ENCODE results near the gene EML4.

EML4 gene

DNA sequence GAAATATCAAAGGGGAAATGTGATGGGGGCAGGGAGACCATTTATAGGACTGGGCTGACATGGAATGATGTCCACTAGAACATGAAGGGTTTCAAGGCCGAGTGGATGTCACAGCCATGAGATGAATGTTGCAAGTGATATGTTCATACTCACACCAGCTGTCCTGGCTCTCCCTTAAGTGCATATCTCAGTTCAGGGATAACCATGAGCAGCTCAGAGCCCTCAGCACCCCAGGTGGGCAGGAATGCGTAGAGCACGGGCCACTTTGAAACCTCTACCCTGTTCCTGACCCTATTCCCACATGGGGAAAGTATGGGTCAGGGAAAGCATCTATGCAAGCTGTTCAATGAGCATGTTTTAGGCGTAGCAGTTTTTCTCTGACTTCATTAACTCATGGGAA is 12.4 kb upstream of the EML4 start:
- H3K9me3 ChIP-seq (ENCODE audit: severe bottlenecking) = no peaks in the 10 kb centered on the region
- no peak for TF ChIP-seq CTCF (IDR thresholded peaks at IDR 0.05; ENCODE audit: low read depth, low read length)

DNA sequence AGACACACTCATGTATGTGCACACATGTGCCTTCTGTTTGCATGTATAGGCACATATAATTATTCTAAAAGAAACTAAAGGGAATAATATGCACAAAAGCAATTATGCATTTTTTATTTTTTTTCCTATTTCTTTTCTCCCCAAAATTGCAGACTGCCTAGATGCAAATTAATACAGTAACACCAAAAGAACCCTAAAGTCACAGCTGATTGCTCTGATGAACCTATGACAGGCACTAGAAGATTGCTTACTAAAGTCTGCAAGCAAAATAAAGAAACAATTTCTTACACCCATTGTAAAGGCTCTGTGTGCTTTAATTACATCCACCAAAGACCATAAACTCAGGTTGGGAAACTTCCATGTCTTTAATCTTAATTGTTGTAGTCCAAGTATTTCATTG is 7.7 kb upstream of the EML4 start:
- H3K9me3 ChIP-seq (ENCODE audit: severe bottlenecking) = no peaks in the 10 kb centered on the region
- no peak for DNase-seq
- H3K36me3 ChIP-seq = no peaks in the 10 kb centered on the region
- H3K27ac ChIP-seq = no peak overlapping the region
- H3K27me3 ChIP-seq (ENCODE audit: insufficient read depth, low read depth, severe bottlenecking) = no peaks in the 10 kb centered on the region
- no peak for TF ChIP-seq CTCF (IDR thresholded peaks at IDR 0.05; ENCODE audit: low read depth, low read length)
- H3K4me3 ChIP-seq (ENCODE audit: low read depth, low read length) = no peak overlapping the region

More for the DNA sequence above, 12.4 kb upstream of the EML4 start:
- H3K27me3 ChIP-seq (ENCODE audit: insufficient read depth, low read depth, severe bottlenecking) = no peaks in the 10 kb centered on the region
- H3K27ac ChIP-seq = no peak overlapping the region
- DNase-seq = no peak
- H3K36me3 ChIP-seq = no peaks in the 10 kb centered on the region
- H3K4me3 ChIP-seq (ENCODE audit: low read depth, low read length) = no peak overlapping the region

DNA sequence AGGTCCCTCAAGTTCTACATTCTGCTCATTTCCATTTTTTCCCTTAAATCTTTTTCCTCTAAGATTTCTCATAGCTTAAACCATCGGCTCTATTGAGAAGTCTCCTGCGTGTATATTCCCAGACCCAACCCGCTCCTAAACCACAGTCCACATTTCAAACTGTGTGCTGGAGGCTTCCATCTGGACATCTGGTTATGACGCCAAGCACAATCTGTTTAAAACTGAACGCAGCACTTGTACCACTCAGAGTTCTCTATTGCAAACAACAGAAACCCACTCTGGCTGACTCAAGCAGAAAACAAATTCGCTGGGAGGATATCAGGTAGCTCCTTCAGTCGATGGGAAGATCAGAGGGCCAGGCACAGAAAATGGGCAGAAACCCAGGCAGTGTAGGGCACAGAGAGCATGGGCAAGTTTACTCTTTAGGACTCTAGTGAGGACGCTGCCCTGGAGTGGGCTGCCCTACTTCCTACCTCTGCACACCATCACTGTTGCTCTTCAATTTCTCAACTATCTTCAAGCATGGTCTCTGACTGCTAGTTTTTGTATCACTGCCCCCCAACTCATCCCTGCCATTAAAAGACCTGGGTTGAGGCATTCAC is 5.6 kb upstream of the EML4 start:
- TF ChIP-seq CTCF (IDR thresholded peaks at IDR 0.05; ENCODE audit: low read depth, low read length) = no peak
- Histone ChIP-seq H3K36me3 (no peaks in the 10 kb centered on the region), H3K27me3 (ENCODE audit: insufficient read depth, low read depth, severe bottlenecking) (no peaks in the 10 kb centered on the region), H3K4me3 (ENCODE audit: low read depth, low read length) (no peak overlapping the region), H3K9me3 (ENCODE audit: severe bottlenecking) (no peaks in the 10 kb centered on the region), H3K27ac (no peak overlapping the region)
- no peak for DNase-seq

DNA sequence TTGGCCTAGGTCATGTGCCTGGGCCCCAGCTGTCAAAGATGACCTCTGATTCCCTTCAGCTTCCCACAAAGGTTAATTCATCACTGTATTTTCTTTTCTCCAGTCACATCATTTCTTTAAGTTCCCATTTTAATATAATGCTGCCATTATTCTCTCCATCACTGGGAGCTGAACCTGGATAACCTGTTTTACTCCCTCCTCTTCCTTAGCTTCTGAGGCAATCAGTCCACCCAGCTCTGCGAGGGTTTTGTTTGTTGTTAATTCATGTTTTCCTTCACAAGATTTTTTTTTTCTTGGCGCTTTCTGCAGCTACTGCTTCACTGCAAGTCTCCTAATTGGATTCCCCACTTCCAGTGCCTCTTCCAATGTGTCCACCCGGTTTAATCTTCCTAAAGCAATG is 5.1 kb upstream of the EML4 start:
- H3K27me3 ChIP-seq (ENCODE audit: insufficient read depth, low read depth, severe bottlenecking) = no peaks in the 10 kb centered on the region
- no peak overlapping the region for H3K4me3 ChIP-seq (ENCODE audit: low read depth, low read length)
- peaks cover 5% of the 10 kb centered on the region for H3K9me3 ChIP-seq (ENCODE audit: severe bottlenecking)
- TF ChIP-seq CTCF (IDR thresholded peaks at IDR 0.05; ENCODE audit: low read depth, low read length) = no peak
- no peak for DNase-seq
- H3K27ac ChIP-seq = no peak overlapping the region
- no peaks in the 10 kb centered on the region for H3K36me3 ChIP-seq

DNA sequence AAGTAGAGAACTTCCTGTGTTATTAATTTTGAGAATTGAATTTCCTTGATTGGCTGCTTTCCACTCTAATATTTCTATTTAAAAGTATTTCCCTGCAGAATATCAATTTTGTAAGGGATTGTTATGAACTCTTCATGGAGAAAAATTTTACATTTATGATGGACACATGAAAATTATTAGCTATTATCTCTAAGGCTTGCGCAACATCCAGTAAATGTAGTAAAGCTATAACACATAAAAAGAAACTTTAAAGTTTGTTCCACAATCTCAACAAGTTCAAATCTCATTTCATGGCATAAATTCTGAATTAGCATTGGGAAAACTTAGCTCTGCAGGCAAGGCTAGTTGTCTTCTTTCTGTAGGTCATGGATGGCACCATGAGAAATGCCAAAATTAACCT is 4.2 kb upstream of the EML4 start:
- H3K36me3 ChIP-seq = no peaks in the 10 kb centered on the region
- no peak overlapping the region for H3K27ac ChIP-seq
- TF ChIP-seq CTCF (IDR thresholded peaks at IDR 0.05; ENCODE audit: low read depth, low read length) = no peak
- H3K9me3 ChIP-seq (ENCODE audit: severe bottlenecking) = peaks cover 5% of the 10 kb centered on the region
- DNase-seq = no peak
- no peak overlapping the region for H3K4me3 ChIP-seq (ENCODE audit: low read depth, low read length)
- H3K27me3 ChIP-seq (ENCODE audit: insufficient read depth, low read depth, severe bottlenecking) = no peaks in the 10 kb centered on the region

DNA sequence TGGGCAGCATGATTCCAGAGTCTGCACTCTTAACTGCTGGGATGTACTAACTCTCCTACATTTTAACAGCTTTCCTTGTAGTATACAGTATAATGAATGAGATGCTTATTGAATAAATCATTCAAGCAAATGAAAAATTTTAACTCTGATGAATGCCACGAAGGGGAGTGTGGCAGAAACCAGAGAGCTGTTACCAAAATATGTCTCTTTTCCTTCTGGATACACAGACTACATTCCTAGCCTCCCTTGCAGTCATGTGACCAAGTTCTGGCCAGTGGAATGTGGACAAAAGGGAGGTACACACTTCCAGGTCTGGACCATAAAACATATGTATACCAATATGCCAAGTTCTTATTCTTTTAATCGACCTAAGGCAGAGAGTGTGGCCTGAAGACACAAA is 1.7 kb upstream of the EML4 start:
- Histone ChIP-seq H3K36me3 (no peaks in the 10 kb centered on the region), H3K27me3 (ENCODE audit: insufficient read depth, low read depth, severe bottlenecking) (no peaks in the 10 kb centered on the region), H3K9me3 (ENCODE audit: severe bottlenecking) (peaks cover 5% of the 10 kb centered on the region), H3K27ac (no peak overlapping the region), H3K4me3 (ENCODE audit: low read depth, low read length) (no peak overlapping the region)
- no peak for DNase-seq
- no peak for TF ChIP-seq CTCF (IDR thresholded peaks at IDR 0.05; ENCODE audit: low read depth, low read length)
